ENCODE measurements around the gene TNS1.
"Not testable (repeated sequence)": the region's sequence is repeated elsewhere in the genome, so short reads cannot be mapped to it uniquely, and the experiment has no call there.

The TNS1 gene

DNA sequence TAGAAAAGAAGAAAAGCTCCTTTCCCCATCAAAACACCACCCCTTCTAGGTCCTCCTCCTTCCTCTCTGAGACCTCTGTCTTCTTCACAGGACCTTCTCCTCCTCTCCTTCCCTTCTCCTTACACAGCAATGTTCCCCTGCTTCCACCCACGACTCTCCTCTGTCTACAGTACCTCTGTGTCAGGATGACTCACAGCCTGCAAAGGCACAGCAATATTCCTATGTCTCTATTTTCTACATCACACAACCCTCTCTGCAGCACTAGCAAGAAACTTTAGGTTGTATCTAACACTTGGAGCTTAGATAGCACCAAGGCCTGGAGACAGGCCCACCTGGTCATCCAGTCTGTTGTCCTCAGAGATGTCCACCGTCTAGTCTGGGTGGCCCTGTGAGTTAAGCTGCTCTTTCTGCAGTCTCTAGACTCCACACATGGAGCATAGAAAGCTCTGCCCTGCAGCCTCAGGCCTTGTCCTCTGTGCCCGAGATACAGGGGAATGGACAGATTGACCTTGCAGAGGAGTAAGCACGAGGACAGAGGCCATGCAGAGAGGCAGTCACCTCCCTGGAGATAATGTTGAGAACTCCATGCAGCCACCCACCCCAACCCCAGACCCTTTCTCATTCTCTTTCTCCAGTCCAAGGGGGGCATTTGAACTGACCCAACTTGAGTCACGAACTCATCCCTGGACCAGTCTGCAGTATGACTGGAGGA is 212.0 kb downstream of the TNS1 start:
- no peak for DNase-seq

DNA sequence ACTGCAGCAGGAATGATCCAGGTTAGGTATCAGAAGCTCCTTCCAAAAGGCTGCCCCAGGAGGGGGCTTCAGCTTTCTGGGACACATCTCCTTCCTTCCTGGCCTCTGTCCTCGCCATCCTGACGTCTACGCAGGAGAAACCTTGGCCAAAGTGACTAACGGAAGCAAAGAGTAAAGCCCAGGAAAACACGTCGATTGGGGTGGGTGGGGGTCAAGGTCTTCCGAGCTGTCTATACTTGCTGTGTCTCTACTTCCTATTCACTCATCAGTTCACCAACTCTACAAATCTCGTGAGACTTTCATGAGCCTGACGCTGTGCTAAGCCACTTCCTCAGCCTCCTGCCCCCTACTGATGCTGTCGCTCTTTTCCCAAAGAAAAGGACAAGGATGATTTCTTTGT is 212.6 kb downstream of the TNS1 start:
- no peak for DNase-seq

DNA sequence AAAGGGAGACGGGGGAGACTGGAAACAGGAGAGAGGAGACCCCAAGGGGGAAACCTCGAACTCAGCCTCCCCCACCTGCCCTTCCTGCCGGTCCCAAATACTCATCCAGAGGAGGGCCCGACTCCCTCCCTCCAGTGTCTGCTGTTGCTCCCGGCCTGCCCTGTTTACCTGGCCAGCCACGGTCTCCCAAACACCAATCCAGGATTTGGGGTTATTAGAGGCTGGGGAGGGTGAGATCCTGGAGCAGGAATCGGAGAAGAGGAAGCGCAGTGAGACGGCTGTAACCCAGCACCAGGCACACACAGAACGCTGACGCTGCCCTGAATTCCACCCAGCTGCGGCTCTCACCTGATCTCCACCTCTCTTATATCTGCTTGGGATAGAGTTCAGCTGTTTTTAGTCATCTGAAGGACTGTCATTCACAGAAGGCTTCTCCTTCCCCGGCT is 213.0 kb downstream of the TNS1 start:
- no peak for DNase-seq

DNA sequence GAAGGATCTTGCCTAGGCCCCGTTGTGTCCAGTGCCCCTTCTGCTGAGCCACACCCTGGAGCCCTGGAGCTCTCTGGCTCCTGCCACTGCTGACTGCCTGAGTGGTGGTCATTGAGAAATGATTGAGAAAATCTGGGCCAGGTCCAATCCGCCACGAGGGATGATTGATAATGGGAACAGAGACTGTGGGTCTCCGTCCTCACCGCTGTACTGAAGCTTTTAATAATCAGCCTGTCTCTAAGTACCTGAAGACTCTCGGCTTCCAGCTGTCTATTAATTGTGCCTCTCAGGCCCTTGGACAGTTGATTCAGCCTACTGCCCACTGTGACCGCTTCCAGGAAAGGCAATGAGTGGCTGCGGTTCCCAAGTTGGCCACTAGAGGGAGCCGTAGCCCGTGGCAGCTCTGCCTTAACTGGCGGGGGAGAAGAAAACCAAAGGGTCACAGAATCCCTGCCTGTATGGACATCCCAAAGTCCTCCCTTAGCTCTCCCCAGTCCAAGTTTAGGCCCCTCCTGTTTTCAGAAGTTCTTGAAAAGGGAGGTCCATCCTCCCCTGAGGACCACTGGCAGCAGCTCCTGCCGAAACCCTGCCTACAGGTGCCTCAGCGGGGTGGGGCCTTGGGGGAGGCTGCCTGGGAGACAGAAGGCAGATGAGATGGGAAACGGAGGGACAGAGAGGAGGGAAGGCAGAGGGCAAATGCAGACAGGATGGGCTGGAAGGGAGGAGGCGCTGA is 213.6 kb downstream of the TNS1 start:
- peak; percentile 88 for DNase-seq

DNA sequence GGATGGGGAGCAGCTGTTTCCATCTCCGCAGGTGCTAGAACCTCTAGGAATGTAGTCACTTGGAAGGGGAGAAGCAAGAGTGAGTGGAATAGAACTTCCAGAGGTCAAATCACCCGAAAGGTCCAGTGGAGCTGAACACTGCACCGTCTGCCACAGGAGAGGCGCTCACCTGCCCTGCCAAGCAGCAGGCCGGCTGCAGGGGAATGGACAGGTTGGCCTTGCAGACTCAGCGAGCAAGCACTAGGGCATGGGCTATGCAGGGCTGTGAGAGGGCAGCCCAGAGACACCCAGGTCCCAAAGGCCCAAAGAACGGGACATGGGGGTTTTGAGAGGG is 214.2 kb downstream of the TNS1 start:
- no peak for DNase-seq

DNA sequence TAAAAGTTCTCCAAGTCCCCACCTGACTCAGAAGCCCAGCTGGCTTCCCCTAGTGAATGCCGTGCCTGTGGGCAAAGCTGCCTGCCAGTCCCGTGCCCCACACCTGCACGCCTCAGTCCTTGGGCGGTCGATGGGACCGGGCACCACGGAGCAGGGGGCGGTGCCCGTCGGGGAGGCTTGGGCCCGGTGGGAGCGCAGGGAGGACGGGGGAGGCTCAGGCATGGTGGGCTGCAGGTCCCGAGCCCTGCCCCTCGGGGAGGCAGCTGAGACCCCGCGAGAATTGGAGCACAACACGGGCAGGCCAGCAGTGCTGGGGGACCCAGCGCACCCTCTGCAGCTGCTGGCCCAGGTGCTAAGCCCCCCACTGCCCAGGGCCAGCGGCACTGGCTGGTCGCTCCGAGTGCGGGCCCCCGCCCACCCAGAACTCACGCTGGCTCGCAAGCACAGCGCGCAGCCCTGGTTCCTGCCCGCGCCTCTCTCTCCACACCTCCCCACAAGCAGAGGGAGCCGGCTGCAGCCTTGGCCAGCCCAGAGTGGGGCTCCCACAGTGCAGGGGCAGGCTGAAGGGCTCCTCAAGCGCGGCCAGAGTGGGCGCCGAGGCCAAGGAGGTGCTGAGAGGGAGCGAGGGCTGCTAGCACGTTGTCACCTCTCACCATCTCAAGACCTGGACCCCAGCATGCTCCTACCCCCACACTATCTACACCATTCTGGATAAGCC is 215.5 kb downstream of the TNS1 start:
- peak; percentile 19 for DNase-seq

DNA sequence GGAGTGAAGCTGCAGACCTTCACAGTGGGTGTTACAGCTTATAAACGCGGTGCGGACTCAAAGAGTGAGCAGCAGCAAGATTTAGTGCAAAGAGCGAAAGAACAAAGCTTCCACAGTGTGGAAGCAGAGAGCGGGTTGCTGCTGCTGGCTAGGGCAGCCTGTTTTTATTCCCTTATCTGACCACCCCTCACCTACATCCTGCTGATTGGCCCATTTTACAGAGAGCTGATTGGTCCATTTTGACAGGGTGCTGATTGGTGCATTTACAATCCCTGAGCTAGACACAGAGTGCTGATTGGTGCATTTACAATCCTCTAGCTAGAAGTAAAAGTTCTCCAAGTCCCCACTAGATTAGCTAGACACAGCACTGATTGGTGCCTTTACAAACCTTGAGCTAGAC is 216.2 kb downstream of the TNS1 start:
- DNase-seq = not testable (repeated sequence)

DNA sequence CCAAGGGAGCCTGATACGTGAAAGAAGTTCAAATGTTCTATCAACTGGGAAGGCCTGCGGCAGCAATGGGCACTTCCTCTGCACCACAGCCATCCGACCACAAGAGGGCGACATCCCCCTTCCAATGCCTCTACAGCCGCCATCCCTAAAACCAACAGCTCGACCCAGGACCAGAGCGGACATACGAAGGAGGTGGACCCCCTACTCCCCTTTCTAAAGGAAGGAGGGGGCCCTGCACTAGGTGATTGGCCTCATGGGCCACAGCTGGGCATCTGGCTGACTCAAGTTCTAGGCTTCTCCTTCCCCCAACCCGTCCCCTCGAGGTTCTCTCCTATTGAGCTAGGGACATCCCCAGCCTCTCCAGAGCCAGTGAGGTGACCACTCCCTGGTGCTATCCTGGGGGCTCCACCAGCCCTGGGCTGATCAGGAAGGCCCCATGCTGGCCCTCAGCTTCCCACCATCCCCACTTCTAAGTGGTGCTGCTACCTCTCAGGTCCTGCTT is 217.2 kb downstream of the TNS1 start:
- DNase-seq = peak; percentile 84

DNA sequence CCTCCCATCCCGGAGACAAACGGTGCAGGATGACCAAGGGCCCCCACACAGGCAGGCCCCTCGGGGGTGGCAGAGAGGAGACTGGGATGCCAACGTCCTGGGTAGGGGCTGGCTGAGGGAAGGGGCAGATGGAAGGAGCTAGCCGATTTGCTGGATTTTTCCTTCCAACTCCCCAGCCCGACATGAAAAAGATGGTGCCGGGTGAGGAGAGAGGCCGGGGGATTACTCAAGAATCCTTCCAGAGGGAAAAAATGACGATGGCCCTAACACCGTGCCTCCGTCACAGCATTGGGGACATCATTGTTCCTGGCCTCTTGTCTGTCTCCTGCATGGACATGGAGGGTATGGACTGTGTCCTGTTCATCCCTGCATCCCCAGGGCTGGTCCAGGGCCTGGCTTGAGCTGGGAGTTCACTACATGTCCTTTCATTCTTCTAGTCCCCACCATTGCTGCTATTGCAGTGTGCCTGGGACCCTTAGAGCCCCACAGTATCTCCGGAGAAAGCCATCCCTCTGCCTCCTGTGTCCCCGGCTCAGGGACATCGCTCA is 217.7 kb downstream of the TNS1 start:
- no peak for DNase-seq

DNA sequence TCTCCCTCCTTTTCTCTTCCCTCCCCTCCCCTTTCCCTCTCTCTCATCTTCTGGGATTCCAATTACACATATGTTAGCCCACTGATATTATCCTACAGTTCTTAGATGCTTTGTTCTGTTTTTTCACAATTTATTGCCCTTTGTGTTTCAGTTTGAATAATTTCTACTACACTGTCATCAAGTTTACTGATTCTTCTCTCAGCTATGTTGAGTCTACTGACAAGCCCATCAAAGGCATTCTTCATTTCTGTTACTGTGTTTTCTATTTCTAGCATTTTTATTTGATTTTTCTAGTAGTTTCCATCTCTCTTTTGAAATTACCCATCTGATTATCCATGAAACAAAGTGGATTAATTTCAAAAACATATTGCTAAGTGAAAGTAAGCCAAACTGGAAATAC is 219.6 kb downstream of the TNS1 start:
- no peak for DNase-seq

DNA sequence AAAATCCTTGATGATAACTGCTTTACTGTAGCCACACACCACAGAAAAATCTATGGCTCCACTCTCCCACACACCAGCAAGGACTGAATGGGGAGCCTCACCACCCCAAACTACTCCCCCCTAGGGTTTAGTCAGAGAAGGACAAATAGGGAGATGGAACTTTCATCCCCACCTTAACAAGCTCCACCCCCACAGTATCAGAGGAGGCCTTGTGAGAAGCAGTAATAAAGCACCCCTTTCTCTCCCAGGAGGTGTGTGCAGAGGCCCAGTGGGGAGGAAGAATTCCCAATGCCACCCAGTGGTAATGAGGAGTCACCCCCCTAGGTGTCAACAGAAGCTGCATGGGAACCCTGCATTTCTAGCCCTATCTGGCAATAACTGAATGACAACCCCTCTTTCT is 224.9 kb downstream of the TNS1 start:
- DNase-seq = no peak

DNA sequence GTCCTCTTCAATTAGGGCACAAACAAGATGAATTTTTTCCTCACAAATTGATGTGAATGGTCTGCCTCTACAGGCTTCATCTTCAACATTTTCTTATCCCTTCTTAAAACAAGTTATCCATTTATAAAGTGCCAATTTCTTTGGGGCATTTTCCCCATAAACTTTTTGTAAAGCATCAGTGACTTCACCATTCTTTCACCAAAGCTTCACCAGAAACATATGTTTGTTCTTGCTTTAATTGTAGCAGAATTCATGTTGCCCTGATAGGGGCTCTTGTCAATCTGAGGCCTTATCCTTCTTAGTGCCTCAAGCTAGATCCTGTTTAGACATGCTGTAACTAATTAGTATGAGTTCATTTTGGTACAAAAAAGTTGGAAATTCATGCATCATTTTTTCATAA is 226.2 kb downstream of the TNS1 start:
- no peak for DNase-seq

DNA sequence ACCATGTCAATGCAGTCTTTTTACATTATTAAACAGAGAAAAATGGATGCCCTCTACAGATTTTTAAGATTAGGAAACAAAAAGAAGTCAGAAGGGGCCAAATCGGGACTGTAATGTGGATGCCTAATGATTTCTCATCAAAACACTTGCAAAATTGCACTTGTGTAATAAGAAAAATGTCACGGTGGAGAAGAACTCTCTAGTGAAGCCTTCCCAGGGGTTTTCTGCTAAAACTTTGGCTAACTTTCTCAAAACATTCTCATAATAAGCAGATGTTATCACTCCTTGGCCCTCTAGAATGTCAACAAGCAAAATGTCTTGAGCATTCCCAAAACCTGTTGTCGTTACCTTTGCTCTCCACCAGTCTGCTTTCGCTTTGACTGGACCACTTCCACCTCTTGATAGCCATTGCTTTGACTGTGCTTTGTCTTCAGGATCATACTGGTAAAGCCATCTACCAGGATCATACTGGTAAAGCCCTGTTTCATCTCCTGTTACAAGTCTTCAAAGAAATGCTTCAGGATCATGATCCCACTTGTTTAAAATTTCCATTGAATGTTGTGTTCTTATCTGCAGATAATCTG is 226.8 kb downstream of the TNS1 start:
- DNase-seq = no peak

DNA sequence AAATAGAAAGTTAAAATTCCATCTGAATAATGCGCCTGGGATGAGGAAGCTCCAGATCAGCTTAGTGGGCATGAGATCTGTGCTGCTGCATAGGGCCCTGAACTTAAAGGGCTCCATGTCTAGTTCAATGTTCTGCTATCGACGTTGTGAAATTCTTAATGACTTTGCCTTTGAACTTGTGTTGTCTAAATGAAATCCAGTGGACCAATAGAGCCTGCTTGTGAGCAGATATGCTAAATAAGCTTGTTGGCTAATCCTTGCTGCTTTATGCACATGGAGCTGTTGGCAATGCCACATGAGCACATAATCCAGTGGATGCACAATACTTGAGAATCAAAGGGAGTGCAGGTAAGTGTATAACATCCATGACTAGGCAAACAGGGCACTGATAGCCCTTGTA is 228.6 kb downstream of the TNS1 start:
- no peak for DNase-seq

DNA sequence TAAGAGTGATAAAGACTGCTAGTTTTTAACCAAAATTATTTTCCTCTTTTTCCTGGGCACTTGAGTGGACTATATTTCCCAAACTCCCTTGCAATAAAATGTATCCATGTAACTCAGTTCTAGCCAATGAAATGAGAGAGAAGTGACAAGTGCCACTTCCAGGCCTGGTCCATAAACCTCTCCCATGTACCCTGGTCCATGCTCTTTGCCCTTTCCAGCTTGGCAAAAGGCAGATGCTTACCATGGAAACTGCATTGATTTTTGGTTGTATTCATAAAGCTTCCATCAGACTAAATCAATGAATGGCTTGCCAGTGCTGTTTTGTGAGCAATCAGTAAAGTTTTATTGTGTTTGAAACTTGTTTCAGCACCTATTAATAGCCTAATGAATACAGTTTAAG is 229.3 kb downstream of the TNS1 start:
- no peak for DNase-seq

DNA sequence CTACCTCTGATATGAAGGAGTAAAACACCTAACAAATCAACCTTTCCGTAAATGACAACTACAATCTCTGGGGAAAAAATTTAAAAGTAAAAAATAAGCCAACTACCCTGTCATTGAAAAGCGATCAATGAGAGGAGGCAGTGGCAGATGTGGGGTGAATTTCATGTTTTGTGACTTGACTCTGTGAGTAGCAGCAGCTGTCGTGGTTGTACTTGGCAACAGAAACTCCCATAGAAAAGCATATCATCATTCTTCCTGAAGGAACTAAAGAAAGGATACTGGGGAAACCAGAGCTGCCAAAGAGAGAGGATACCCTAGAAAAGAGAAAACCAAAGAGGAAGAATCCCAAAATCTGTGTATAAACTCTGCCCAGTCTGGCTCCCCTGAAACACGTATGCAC is 236.4 kb downstream of the TNS1 start:
- no peak for DNase-seq

DNA sequence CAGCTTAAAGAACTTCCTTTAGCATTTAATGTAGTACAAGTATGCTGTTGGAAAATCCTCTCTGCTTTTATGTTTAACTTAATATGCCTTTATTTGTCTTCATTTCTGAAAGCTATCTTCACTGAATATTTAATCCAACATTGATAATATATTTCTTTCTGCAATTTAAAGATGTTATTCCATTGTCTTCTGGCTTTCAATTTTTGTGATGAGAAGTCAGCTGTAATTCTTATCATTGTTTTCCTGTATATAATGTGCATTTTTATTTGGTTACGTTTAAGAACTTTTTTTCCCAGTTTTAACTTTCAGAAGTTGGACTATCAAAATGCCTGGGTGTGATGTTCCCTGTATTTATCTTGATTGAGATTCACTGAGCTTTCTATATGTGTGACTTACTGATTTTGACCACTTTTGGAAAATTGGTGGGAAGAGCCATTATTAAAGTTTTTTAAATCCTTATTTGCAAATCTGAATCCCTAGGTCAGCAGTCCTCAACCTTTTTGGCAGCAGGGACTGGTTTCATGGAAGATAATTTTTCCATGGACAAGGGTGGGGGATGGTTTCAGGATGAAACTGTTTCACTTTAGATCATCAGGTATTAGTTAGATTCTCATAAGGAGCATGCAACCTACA is 241.0 kb downstream of the TNS1 start:
- DNase-seq = no peak

DNA sequence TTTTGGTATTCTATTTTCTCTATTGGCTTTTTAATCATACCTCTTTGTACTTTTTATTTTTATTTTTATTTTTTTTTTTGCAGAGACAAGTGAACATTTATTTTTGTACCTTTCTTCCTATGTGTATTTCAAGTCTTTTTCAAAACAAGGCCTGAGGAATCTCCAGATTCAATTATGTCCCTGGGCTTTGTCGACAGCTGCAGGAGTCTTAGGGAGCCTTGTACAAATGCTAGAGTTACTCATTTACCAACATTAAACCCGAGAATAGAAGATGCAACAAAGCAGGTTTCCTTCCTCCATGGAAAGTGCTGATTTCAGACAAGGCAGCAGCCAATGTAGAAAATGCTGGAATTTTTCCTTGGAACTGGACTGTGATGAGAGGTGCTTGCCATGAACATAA is 242.8 kb downstream of the TNS1 start:
- DNase-seq = no peak

DNA sequence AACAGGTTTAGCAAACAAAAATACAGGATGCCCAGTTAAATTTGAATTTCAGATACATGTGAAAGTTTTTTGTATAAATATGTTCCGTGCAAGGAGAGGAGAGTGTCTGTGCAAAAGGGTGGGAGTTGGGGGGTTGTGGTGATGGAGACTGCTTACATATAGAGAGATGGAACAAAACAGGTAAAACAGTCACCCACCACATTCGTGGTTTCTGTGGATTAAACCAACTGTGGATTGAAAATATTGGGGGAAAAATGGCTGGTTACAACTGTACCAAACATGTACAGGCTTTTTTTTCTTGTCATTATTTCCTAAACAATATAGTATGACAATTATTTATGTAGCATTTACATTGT is 245.7 kb downstream of the TNS1 start:
- DNase-seq = no peak

DNA sequence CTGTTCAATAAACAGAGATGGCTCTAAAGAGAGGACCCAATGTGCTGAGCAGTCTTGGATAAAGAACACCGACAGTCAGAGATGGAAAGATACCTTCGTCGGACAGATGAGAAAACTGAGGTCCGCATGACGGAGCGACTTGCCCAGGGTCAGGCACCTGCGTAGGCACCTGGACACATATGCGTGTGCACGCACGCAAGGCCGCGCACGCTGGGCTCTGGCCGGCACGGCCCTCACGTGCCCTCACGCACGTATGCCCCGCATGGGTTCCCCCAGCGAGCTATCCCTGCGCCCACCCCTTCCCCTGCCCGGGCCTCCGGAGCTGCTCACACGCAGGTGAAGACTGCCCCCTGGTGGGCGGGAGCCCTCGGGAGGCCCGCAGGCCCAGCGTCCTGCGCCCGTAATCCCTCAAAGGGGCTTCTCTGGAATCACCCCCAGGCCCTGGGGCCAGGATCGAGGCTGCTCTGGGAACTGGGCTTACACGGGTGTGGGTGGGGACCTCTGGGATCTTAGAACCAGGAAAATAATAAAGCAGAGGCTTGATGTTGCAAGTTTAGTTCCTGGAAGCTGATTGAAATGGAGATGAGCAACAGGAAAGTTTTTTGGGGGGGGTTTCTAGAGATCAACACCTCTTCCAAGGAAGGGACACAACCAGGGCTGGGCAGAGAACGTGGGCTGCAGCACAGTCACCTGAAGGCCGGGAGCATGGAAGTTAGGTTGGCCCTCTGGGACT is 246.3 kb downstream of the TNS1 start:
- peak; percentile 90 for DNase-seq

DNA sequence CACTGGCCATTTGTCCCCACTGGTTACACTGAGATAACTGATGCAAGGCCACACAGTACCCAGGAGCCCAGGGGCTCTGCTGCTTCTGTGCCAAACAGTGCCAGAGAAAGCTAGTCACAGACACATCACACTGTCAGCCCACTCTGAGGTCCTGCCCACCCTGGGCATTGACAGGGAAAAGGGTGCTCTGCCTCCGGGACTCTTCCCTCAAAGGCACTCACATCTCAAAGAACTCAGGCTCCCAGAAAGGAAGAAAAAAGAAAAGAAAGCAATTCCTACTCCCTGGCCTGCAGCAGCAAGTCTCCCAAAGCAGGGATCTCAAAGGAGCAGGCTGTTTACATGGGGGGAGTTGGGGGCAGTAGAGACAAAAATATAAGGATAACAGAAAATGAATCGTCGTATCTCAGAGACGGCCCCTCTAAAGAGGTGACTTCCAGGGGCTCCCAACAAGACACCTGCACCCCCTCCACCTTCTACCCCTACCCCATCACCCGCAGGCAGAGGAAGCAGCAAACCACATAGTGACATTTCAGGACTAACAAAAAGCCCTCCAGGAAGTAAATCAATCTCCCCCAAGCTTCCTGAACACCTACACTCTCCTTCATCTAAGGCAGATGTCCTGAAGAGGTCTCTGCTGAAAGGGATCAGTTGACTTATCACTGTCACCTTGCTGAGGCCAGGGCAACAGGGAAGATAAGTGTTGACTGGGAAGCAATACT is 247.6 kb downstream of the TNS1 start:
- no peak for DNase-seq
